Activated CD8-positive, alpha-beta T cell treated with anti-CD3 and anti-CD28 coated beads for 36 hours (primary cell): Measurements from ENCODE around the gene PRLH. TPM values are rescaled to one million over a fixed set of nuclear protein-coding genes. Genes with fewer than 3 reads are reported as not detected.

ENCODE experiments used
- ATAC-seq: fragments of 200-7000 bp; cut with Tn5 transposase; one replicate; pipeline ENCODE4 v1.10.0; 2021; ENCODE audit warnings: mild to moderate bottlenecking, moderate library complexity
- CTCF ChIA-PET: fragments of 350-600 bp; sonication (Branson Sonifier 250); formaldehyde crosslinking; loops from one replicate; lab custom pipeline; 2021; ENCODE audit warnings: antibody characterized with exemption; lab: Charles Lee
- POLR2A ChIA-PET: fragments of 350-600 bp; sonication (Branson Sonifier 250); formaldehyde crosslinking; loops from one replicate; lab custom pipeline; 2021; ENCODE audit warnings: antibody characterized with exemption; lab: Charles Lee
- DNase-seq: peaks from one replicate; pipeline ENCODE4 v3.0.0-alpha.2; 2020
- H3K27ac Mint-ChIP-seq: one replicate; pipeline ENCODE4 v1.8.0; 2021; ENCODE audit warnings: mild to moderate bottlenecking, mixed read lengths
- H3K27me3 Mint-ChIP-seq: one replicate; pipeline ENCODE4 v1.8.0; 2021; ENCODE audit warnings: mixed read lengths
- H3K36me3 Mint-ChIP-seq: one replicate; pipeline ENCODE4 v1.8.0; 2021; ENCODE audit warnings: low read depth, mixed read lengths
- H3K4me1 Mint-ChIP-seq: one replicate; pipeline ENCODE4 v1.8.0; 2021; ENCODE audit warnings: low read depth, mixed read lengths
- H3K4me3 Mint-ChIP-seq: one replicate; pipeline ENCODE4 v1.8.0; 2021; ENCODE audit warnings: mild to moderate bottlenecking, moderate library complexity, mixed read lengths
- H3K9me3 Mint-ChIP-seq: one replicate; pipeline ENCODE4 v1.8.0; 2021; ENCODE audit warnings: mixed read lengths
- intact Hi-C: fragments of 100-400 bp; cut with micrococcal nuclease; formaldehyde crosslinking; loops from one replicate; pipeline ENCODE4 v1.10.0; 2022
- total RNA-seq, 2 experiments: library from RNA; stranded (reverse); gene quantifications; one replicate each; pipeline ENCODE4 v1.2.3, GENCODE V29; 2021
- TF ChIP-seq, protein P1 (sequence below): fragments of 200-600 bp; IDR thresholded peaks from one replicate; pipeline ENCODE4 v1.8.0; 2022; ENCODE audit warnings: antibody characterized with exemption, mild to moderate bottlenecking

Gene PRLH
- total RNA-seq, 2 experiments from 2014 or later = not detected

DNA sequence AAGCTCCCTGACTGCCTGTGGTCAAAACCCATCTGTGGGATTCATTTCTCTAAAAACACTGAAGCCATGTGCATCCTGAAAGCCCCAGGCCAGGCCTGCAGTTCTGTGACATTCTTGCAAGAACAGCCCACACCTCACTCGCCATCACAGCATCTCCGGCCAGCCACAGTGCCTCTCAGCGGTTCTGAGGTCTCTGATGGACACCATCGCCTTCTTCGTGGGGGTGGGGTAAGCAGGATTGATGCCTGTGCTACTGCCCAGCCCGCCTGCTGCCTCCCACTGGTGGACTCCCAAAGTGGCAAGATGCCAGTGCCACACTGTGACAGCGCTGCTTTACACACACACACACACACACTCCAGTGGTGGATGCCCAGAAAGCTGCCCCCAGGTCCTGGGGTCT, 5.2 kb upstream of the PRLH start:
- Mint-ChIP-seq H3K27ac (no peak overlapping the region), H3K4me1 (peaks cover 12% of the 10 kb centered on the region), H3K9me3 (peaks cover 4% of the 10 kb centered on the region), H3K4me3 (no peak overlapping the region), H3K27me3 (peaks cover 10% of the 10 kb centered on the region), H3K36me3 (no peaks in the 10 kb centered on the region)
- no peak for DNase-seq
- ChIA-PET POLR2A (interaction anchor here (1.5 kb wide), 1 partner anchor 11 kb away, joined by 4 read pairs; no protein-coding TSS in a partner anchor), CTCF (interaction anchor here (1.4 to 3.3 kb wide), 3 partner anchors 11 to 48 kb away, joined by 3 to 29 read pairs (median 9); no protein-coding TSS in a partner anchor)
- no peak for ATAC-seq
- TF ChIP-seq, protein P1, sequence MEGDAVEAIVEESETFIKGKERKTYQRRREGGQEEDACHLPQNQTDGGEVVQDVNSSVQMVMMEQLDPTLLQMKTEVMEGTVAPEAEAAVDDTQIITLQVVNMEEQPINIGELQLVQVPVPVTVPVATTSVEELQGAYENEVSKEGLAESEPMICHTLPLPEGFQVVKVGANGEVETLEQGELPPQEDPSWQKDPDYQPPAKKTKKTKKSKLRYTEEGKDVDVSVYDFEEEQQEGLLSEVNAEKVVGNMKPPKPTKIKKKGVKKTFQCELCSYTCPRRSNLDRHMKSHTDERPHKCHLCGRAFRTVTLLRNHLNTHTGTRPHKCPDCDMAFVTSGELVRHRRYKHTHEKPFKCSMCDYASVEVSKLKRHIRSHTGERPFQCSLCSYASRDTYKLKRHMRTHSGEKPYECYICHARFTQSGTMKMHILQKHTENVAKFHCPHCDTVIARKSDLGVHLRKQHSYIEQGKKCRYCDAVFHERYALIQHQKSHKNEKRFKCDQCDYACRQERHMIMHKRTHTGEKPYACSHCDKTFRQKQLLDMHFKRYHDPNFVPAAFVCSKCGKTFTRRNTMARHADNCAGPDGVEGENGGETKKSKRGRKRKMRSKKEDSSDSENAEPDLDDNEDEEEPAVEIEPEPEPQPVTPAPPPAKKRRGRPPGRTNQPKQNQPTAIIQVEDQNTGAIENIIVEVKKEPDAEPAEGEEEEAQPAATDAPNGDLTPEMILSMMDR = no peak
- intact Hi-C loops = no loop called here

DNA sequence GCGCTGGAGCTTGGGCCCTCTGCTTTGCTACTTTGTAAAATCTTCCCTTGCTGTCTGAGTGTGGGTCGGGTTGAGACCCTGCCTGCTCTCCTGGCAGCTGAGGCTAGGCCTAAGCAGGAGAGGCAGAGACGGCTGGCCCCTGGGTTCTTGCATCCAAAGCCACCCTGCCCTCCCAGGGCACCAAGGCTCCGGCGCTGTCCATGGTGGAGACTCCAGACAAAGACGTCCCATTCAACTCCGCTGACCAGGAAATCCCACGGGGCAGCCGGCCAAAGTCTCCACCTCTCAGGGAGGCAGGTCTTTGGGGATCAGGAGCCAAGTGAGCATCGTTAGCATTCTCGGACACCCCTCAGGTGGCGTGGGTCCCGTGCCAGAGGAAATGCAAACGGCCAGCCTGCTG, 2.6 kb upstream of the PRLH start:
- ChIA-PET CTCF (interaction anchor here (3.3 kb wide), 1 partner anchor 8 kb away, joined by 29 read pairs; no protein-coding TSS in a partner anchor), POLR2A (no interaction called here)
- intact Hi-C loops = no loop called here
- H3K27ac Mint-ChIP-seq = no peak overlapping the region
- no peak overlapping the region for H3K4me3 Mint-ChIP-seq
- DNase-seq = no peak
- H3K9me3 Mint-ChIP-seq = no peaks in the 10 kb centered on the region
- peaks cover 10% of the 10 kb centered on the region for H3K27me3 Mint-ChIP-seq
- H3K36me3 Mint-ChIP-seq = no peaks in the 10 kb centered on the region
- TF ChIP-seq, protein P1 = no peak
- H3K4me1 Mint-ChIP-seq = no peaks in the 10 kb centered on the region
- no peak for ATAC-seq

DNA sequence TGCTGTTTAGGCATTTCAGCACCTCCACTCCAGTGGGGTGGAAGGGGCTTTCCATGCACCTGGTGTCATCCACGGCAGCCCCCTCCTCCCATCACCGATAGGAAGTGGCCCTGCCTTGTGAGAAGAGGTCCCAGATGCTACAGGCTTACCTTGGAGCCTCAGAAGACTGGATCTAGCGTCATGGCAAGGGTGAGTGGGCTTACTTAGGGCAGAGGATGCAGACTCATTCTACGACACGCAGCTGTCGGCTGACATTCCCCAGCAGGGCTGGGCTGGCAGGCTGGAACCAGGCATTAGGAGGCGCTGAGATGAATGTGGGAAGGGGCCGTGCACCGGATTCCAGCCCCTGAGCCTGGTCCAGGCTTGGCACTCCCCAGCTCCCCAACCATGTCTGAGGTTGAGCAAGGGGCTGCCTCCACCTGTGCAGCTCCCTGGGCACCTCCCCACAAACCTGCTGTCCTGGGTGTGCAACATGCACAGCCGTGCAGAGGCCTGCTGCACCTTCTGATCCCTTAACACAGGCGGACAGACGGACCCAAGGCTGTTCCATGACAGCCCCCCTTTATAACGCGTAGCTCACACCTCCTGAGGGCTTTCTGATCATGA, 1.7 kb upstream of the PRLH start:
- TF ChIP-seq, protein P1 = no peak
- ATAC-seq (no peak), DNase-seq (no peak)
- no peaks in the 10 kb centered on the region for H3K4me1 Mint-ChIP-seq
- intact Hi-C loops = loop anchor here (5.0 kb wide), 1 partner anchor 32 kb away; no protein-coding TSS in a partner anchor
- H3K27me3 Mint-ChIP-seq = peaks cover 4% of the 10 kb centered on the region
- no peak overlapping the region for H3K4me3 Mint-ChIP-seq
- ChIA-PET POLR2A (interaction anchor here (0.9 kb wide), 1 partner anchor 23 kb away, joined by 3 read pairs; no protein-coding TSS in a partner anchor), CTCF (no interaction called here)
- no peak overlapping the region for H3K27ac Mint-ChIP-seq
- no peaks in the 10 kb centered on the region for H3K9me3 Mint-ChIP-seq
- H3K36me3 Mint-ChIP-seq = no peaks in the 10 kb centered on the region

DNA sequence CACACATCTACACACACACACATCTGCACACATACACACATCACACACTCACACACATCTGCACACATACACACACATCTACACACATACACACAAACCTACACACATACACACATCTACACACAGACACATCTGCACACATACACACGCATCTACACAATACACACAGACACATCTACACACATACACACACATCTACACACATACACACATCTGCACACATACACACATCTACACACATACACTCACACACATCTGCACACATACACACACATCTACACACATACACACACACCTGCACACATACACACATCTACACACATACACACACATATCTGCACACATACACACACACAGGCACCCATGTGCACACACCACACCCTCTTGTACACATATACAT, 400 bp upstream of the PRLH start:
- ATAC-seq (no peak), DNase-seq (no peak)
- intact Hi-C loops = loop anchor here (5.0 kb wide), 1 partner anchor 34 kb away; no protein-coding TSS in a partner anchor
- CTCF ChIA-PET = interaction anchor here (2.4 kb wide), 1 partner anchor 53 kb away, joined by 13 read pairs; no protein-coding TSS in a partner anchor
- Mint-ChIP-seq H3K27me3 (peaks cover 3% of the 10 kb centered on the region), H3K4me1 (no peaks in the 10 kb centered on the region), H3K27ac (no peak overlapping the region), H3K36me3 (no peaks in the 10 kb centered on the region), H3K4me3 (no peak overlapping the region), H3K9me3 (no peaks in the 10 kb centered on the region)
- TF ChIP-seq, protein P1 = no peak
- POLR2A ChIA-PET = no interaction called here
